NCI-H1105 (cell line): ENCODE results near the gene MYO1E.
"Not testable (repeated sequence)": the region's sequence is repeated elsewhere in the genome, so short reads cannot be mapped to it uniquely, and the experiment has no call there.

Experiments used
- DNase-seq: peaks from one replicate; lab custom pipeline; 2025; lab: John Stamatoyannopoulos, UW

MYO1E gene

GRCh38 chr15:59350421-59350732, 22.3 kb downstream of the MYO1E start:
- DNase-seq: no peak

GRCh38 chr15:59349680-59350420, 22.8 kb downstream of the MYO1E start:
- DNase-seq: no peak

GRCh38 chr15:59347915-59348314, 24.8 kb downstream of the MYO1E start:
- DNase-seq: no peak

GRCh38 chr15:59346951-59347350, 25.7 kb downstream of the MYO1E start:
- DNase-seq: no peak

- DNase-seq: no peak
These were observed 27.3 kb downstream of the MYO1E start for GRCh38 chr15:59345326-59345725.

GRCh38 chr15:59344311-59344710, 28.4 kb downstream of the MYO1E start:
- DNase-seq: no peak

- DNase-seq: no peak
These were observed 32.3 kb downstream of the MYO1E start for GRCh38 chr15:59340325-59340724.

- no peak for DNase-seq
These were observed 33.4 kb downstream of the MYO1E start for GRCh38 chr15:59339252-59339672.

- DNase-seq: no peak
These were observed 34.3 kb downstream of the MYO1E start for GRCh38 chr15:59338414-59338813.

GRCh38 chr15:59336725-59337124, 35.9 kb downstream of the MYO1E start:
- DNase-seq: not testable (repeated sequence)

GRCh38 chr15:59335207-59335786, 37.4 kb downstream of the MYO1E start:
- DNase-seq: no peak

GRCh38 chr15:59334076-59334415, 38.6 kb downstream of the MYO1E start:
- DNase-seq: no peak

- no peak for DNase-seq
These were observed 39.1 kb downstream of the MYO1E start for GRCh38 chr15:59333401-59334075.

- no peak for DNase-seq
These were observed 40.7 kb downstream of the MYO1E start for GRCh38 chr15:59332009-59332408.

GRCh38 chr15:59330649-59331048, 42.0 kb downstream of the MYO1E start:
- no peak for DNase-seq

- no peak for DNase-seq
These were observed 42.9 kb downstream of the MYO1E start for GRCh38 chr15:59329570-59330350.

GRCh38 chr15:59329091-59329490, 43.6 kb downstream of the MYO1E start:
- no peak for DNase-seq

- DNase-seq: no peak
These were observed 44.7 kb downstream of the MYO1E start for GRCh38 chr15:59327942-59328341.

- no peak for DNase-seq
These were observed 45.8 kb downstream of the MYO1E start for GRCh38 chr15:59326856-59327255.

- DNase-seq: no peak
These were observed 50.5 kb downstream of the MYO1E start for GRCh38 chr15:59322056-59322759.

GRCh38 chr15:59321000-59321689, 51.5 kb downstream of the MYO1E start:
- no peak for DNase-seq

GRCh38 chr15:59317211-59317610, 55.5 kb downstream of the MYO1E start:
- DNase-seq: no peak
